Hematopoietic multipotent progenitor cell (in vitro differentiated cells): ENCODE results near the gene THRB. TPM values are rescaled to one million over a fixed set of nuclear protein-coding genes. Genes with fewer than 3 reads are reported as not detected.

Experiments
- DNase-seq, 3 donors: peaks; one replicate each; pipeline ENCODE4 v3.0.0-alpha.2; 2011 to 2015; ENCODE audit warnings: low read depth in 2 of 3, low spot score in 2 of 3
- total RNA-seq: library from RNA; depleted of rRNA; stranded (reverse); fragments of >200 nt; gene quantifications from one replicate; pipeline ENCODE4 v1.2.3, GENCODE V29; 2012

THRB gene
- total RNA-seq, 1 donor = 5.7 TPM

GRCh38 chr3:24162929-24163328, 331.7 kb downstream of the THRB start:
- DNase-seq = no peak

- no peak for DNase-seq
Measured at GRCh38 chr3:24161841-24162240, 332.8 kb downstream of the THRB start.

GRCh38 chr3:24160424-24161095, 334.1 kb downstream of the THRB start:
- DNase-seq = no peak

DNA sequence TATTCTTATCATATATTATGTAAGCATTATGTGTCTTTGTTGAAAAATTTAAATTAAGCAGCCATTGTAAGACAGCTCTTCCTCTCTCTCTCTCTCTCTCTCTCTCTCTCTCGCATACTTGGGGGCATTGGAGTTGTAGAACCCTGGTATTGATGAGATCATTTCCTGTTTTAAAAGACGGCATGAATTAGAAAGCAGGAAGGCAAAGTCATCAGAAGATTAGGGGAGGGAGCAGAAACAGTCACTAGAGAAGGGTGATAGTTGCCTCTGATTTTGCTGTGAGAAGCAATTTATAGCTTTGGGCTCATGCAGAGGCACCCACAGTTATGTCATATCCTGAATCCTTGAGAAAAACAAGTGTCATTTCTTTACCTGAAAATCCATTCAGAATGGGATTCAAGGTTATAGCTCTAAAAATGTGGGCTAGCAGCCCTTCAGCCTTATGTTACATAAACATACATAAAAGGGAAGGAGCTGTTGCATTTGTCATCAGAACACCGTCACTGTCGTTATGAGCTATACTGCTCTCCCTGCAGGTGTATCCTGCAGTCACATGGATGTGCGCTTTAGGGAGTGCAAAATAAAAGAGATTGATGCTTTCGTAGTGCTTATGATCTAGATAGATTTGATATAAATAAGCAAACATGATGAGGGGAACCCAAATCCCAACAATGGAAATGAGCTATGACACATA, 335.7 kb downstream of the THRB start:
- DNase-seq = peak in 2 of 3 donors; percentile 20 to 39

- DNase-seq = no peak
Measured at GRCh38 chr3:24157106-24157505, 337.5 kb downstream of the THRB start.

DNA sequence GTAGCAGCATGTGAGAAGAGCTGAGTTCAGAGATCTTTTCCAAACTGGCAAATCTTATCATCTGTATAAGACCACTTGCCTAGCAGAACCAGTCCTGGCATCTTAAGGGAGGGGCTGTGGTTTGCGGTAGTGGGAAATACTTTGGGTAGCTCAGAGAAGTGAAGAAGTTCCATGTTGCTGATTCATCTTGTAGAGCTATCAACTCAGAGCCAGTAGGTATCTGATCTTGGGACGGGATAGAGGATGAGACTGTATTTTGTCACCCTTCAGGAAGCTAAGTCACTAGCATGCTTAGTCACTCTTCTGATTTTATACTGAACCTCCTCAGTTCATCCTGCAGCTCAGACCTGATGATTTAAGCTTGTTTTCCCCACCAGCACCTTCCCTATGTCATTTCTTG, 338.2 kb downstream of the THRB start:
- DNase-seq = peak in 2 of 3 donors; percentile 18 to 20

DNA sequence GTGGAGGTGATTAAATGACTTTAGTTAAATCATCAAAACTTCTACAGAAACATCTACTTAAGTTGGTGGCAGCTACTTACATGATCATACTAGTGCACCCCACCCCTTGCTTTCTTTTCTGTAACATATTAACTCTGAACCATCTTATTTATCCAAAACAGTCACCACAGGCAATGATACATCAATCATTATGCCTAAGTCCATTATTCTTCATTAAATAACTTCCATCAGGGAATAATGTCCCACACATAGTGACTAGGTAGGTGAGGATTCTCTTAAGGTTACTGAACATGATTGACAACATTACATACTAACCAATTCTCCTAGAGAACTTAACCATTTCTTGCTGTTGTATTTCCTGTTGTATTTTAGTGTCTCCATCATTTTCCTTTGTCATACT, 339.4 kb downstream of the THRB start:
- no peak for DNase-seq

DNA sequence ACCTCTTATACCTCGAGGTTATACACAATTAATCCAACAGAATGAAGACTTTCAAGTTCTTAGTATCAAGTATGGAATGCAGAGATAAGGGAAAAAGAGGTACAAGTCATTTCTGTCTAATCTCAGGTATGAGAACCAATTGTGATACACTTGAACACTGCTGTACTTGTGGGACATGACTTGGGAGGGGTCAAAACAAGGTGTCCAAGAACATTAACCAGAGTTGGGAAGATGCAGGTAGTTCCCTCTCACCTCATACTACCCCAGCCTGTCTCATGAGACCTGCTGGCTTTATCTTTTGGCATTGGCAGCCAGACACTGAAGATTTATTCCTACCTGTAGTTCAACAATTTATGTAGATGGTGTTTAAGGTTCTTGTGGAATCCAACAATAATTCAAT, 339.9 kb downstream of the THRB start:
- DNase-seq = no peak

- DNase-seq = no peak
Measured at GRCh38 chr3:24154013-24154695, 340.5 kb downstream of the THRB start.

GRCh38 chr3:24151594-24151993, 343.1 kb downstream of the THRB start:
- peak in 1 of 3 donors; percentile 19 for DNase-seq

- no peak for DNase-seq
Measured at GRCh38 chr3:24149032-24149431, 345.6 kb downstream of the THRB start.

GRCh38 chr3:24145981-24146822, 348.4 kb downstream of the THRB start:
- no peak for DNase-seq

DNA sequence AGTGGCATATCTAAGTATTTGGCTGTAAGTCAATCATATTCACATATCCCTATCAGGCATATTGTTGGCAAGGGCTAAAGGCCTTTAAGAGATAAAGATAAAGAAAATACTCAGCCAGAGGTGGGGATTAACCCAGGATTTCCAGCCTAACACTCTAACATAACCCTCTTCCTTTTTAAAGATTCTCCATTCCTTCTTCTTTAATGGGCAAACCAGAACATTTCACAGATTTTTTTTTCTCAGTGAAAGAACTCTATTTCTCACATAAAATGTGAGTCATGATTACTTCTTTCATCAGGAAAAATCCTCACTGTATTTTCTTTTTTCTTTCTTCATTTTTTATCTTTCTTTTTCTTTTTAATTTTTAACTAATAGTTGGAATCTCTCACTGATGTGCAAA, 349.2 kb downstream of the THRB start:
- DNase-seq = no peak

GRCh38 chr3:24142127-24142526, 352.5 kb downstream of the THRB start:
- no peak for DNase-seq

DNA sequence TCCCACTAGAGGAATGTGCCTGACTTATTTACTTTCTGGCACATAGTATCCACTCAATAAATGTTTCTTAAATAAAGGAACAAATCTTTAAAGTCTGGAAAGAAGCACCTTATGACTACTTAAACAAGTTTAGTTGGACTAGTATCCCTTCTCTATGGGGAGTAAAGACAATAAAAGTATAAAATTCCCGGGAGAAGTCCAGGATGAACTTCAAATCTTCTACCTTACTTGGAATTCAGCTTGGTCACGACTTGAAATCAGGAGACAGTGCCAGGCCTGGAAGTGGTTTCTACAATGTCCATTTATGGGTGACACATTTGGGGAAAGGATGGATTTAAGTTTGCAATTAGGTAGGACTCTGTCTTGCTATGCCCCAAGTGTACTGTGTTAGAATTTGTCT, 353.1 kb downstream of the THRB start:
- DNase-seq = no peak

DNA sequence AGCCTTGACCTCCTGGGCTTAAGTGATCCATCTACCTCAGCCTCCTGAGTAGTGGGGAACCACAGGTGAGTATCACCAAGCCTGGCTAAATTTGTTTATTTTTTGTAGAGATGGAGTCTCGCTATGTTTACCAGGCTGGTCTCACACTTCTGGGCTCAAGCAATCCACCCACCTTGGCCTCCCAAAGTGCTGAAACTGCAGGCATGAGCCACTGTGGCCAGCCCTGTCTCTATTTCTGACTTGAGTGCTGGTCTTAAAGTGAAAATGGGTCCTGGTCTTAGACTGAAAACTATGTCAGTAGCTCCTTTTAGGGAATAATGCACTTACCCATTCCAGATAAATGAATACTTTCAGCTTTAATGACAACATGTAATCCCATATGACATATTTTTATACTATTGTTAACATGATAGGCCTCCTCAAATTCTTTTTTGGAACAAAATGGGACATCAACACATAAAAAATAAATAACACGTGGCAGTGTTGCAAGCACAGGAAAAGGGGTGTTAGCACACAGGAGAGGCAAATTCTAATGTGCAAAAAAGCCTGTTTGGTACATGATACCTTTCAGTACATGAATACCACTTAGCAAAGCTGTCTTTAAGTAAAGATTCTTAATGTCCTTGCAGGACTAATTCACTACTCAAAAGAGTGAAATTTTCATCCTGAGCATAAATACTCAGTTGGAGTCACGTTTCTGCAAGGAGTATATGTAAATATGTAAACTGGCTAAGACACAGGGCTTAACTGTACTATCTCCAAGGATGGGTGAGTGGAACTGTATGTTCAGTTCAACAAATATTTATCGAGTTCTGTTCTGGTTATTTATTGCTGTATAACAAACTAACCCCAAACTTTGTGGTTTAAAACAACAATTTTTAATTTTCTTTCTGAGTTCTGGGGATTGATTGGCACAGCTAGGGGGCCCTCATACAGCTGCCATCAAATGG, 354.9 kb downstream of the THRB start:
- no peak for DNase-seq

GRCh38 chr3:24138876-24139256, 355.8 kb downstream of the THRB start:
- DNase-seq = no peak

DNA sequence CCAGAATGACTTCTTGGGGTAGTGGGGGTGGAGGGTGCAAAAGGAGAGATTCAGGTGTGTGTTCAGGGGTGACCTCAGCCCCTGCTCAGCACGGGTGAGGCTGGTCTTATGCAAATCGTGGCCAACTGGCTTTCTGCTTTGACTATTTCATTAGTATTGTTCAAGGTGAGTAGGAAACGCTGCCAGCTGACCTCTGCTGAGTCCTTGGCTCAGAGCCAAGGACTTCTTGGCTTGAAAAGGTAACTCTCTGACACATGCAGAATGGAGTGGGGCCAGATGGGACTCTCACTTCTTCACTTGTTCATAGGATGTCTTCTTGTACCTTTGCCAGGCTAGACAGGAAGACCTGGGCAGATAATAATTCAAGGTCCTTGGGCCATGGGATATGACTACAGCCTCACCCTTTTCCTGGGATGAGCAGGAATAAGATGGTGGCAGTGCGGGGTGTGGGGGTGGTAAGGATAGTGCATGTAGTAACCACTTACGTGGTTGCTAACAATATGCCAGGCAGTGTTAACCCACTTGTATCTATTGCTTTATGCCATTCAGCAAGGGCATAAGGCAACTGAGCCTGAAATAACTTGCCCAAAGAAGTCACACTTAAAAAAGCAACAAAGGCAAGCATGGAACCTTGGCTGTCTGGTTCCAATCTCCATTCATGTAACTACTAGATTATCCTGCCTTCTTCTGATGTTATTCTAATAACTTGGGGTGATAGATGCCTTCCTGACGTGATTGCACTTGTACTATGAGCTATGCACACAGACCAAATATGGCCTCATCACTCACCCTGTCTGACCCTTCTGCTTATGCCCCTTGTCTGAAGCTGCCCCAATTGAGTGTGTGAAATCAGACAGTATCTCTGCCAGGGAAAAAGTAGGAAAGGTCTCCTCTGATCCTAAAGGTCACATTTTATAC, 356.4 kb downstream of the THRB start:
- DNase-seq = no peak

DNA sequence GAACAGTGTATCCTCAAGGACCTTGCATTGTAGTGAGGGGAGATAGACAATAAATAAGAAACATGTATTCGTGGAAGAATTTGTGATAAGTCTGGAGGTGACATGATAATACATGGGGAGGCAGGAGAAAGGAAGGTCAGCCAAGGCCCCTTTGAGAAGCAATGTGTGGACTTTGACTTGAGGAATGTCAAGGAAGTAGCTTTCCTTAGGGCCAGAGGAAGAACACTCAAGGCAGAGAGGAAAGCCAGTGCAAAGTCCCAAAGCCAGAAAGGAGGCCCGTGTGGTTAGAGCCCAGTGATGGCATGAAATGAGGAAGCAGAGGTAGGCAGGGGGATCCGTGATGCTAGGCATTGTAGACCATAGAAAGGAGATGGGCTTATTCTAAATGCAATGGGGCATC, 357.3 kb downstream of the THRB start:
- DNase-seq = no peak
